Trophoblast cell (in vitro differentiated cells and primary cell): ENCODE data around the gene SCN1B.
"Not testable (repeated sequence)": the region's sequence is repeated elsewhere in the genome, so short reads cannot be mapped to it uniquely, and the experiment has no call there.

Experiments
- DNase-seq, 2 donors: peaks; one replicate each; pipeline ENCODE4 v3.0.0-alpha.2; 2016
- H2AFZ ChIP-seq: 2 replicates; pipeline ENCODE4 v1.6.1; 2013; ENCODE audit warnings: low read length, moderate library complexity, mild to moderate bottlenecking; ENCODE audit not compliant: insufficient read depth, poor library complexity
- H2AK5ac ChIP-seq: 2 replicates; pipeline ENCODE4 v1.6.1; 2013; ENCODE audit warnings: mild to moderate bottlenecking, low read length
- H2BK120ac ChIP-seq: 2 replicates; pipeline ENCODE4 v1.6.1; 2013; ENCODE audit warnings: low read length, mild to moderate bottlenecking, moderate library complexity; ENCODE audit not compliant: insufficient read depth, poor library complexity
- H2BK12ac ChIP-seq: 2 replicates; pipeline ENCODE4 v1.6.1; 2013; ENCODE audit warnings: mild to moderate bottlenecking, low read length, moderate library complexity
- H2BK5ac ChIP-seq: 2 replicates; pipeline ENCODE4 v1.6.1; 2013; ENCODE audit warnings: low read length, low read depth, moderate library complexity, mild to moderate bottlenecking; ENCODE audit not compliant: poor library complexity
- H3K14ac ChIP-seq: 2 replicates; pipeline ENCODE4 v1.6.1; 2013; ENCODE audit warnings: mild to moderate bottlenecking, low read length
- H3K18ac ChIP-seq: 2 replicates; pipeline ENCODE4 v1.6.1; 2013; ENCODE audit warnings: mild to moderate bottlenecking, low read length
- H3K23ac ChIP-seq: 2 replicates; pipeline ENCODE4 v1.6.1; 2013; ENCODE audit warnings: low read length
- H3K27ac ChIP-seq: 2 replicates; pipeline ENCODE4 v1.5.1; 2013; ENCODE audit warnings: low read depth, mild to moderate bottlenecking, inconsistent platforms, low read length, moderate library complexity
- H3K27me3 ChIP-seq: 2 replicates; pipeline ENCODE4 v1.6.1; 2013; ENCODE audit warnings: inconsistent platforms, mild to moderate bottlenecking, low read length, moderate library complexity; ENCODE audit not compliant: insufficient read depth
- H3K36me3 ChIP-seq, 2 experiments: 1 replicate in 1 of 2; 2 replicates in 1 of 2; pipeline ENCODE4 v1.6.1; 2013; ENCODE audit warnings: low read length in 2 of 2, mild to moderate bottlenecking in 2 of 2, moderate library complexity in 1 of 2; ENCODE audit not compliant: insufficient read depth in 2 of 2, control insufficient read depth in 1 of 2
- H3K4ac ChIP-seq: 2 replicates; pipeline ENCODE4 v1.6.1; 2013; ENCODE audit warnings: low read depth, mild to moderate bottlenecking, low read length, moderate library complexity
- H3K4me1 ChIP-seq, 2 experiments: 1 replicate in 1 of 2; 2 replicates in 1 of 2; pipeline ENCODE4 v1.6.1; 2013; ENCODE audit warnings: low read length in 2 of 2, mild to moderate bottlenecking in 2 of 2, moderate library complexity in 1 of 2; ENCODE audit not compliant: insufficient read depth in 2 of 2, control insufficient read depth in 1 of 2
- H3K4me2 ChIP-seq: 2 replicates; pipeline ENCODE4 v1.6.1; 2013; ENCODE audit warnings: inconsistent platforms, mild to moderate bottlenecking, low read length, moderate library complexity
- H3K4me3 ChIP-seq: 2 replicates; pipeline ENCODE4 v1.5.1; 2013; ENCODE audit warnings: mild to moderate bottlenecking, low read depth, low read length, inconsistent platforms
- H3K79me1 ChIP-seq: one replicate; pipeline ENCODE4 v1.6.1; 2013; ENCODE audit warnings: low read length
- H3K79me2 ChIP-seq: 2 replicates; pipeline ENCODE4 v1.6.1; 2013; ENCODE audit warnings: low read length, mild to moderate bottlenecking; ENCODE audit not compliant: control insufficient read depth, insufficient read depth, poor library complexity
- H3K9ac ChIP-seq: 2 replicates; pipeline ENCODE4 v1.6.1; 2013; ENCODE audit warnings: mild to moderate bottlenecking, low read length
- H3K9me3 ChIP-seq: 2 replicates; pipeline ENCODE4 v1.6.1; 2013; ENCODE audit warnings: low read depth, mild to moderate bottlenecking, control low read depth, inconsistent platforms, low read length; ENCODE audit not compliant: insufficient read depth
- H4K12ac ChIP-seq: 2 replicates; pipeline ENCODE4 v1.6.1; 2013; ENCODE audit warnings: low read depth, mild to moderate bottlenecking, low read length, moderate library complexity
- H4K8ac ChIP-seq: 2 replicates; pipeline ENCODE4 v1.6.1; 2013; ENCODE audit warnings: low read depth, mild to moderate bottlenecking, low read length, moderate library complexity
- H4K91ac ChIP-seq: one replicate; pipeline ENCODE4 v1.6.1; 2013; ENCODE audit warnings: low read depth, mild to moderate bottlenecking, low read length, moderate library complexity
- WGBS: extraction: QIAGEN DNeasy Blood & Tissue Kit; methylation state at CpG from one replicate; pipeline ENCODE4 v1.1.7; 2013; ENCODE audit warnings: missing lambda C conversion rate; ENCODE audit not compliant: insufficient read length, insufficient coverage; ENCODE audit errors: extremely low coverage; 5-methylcytosine and 5-hydroxymethylcytosine counted together

Gene SCN1B

DNA sequence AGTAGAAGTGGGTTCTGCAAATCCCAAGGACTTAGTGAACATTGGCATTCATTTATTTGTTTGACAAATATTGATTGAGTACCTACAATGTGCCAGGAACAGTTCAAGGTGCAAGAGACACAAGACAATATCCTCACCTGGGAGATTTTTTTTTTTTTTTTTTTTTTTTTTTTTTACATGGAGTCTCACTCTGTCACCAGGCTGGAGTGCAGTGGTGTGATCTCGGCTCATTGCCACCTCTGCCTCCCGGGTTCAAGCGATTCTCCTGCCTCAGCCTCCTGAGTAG lies 1.7 kb upstream of the SCN1B start:
- H4K91ac ChIP-seq, H3K9ac ChIP-seq, H4K12ac ChIP-seq, H3K4ac ChIP-seq, H3K79me2 ChIP-seq, H3K14ac ChIP-seq, H2BK12ac ChIP-seq, H4K8ac ChIP-seq, H2AFZ ChIP-seq, H3K27ac ChIP-seq, H3K18ac ChIP-seq, H2BK5ac ChIP-seq, H3K79me1 ChIP-seq, DNase-seq, H3K9me3 ChIP-seq, H3K4me2 ChIP-seq, H2AK5ac ChIP-seq, H3K23ac ChIP-seq, H2BK120ac ChIP-seq, H3K4me3 ChIP-seq: not testable (repeated sequence)
- Histone ChIP-seq H3K27me3 (peaks cover 20% of the 10 kb centered on the region), H3K4me1 (peaks cover 5 to 10% of the 10 kb centered on the region in 2 experiments), H3K36me3 (peaks cover 42 to 45% of the 10 kb centered on the region in 2 experiments)
- WGBS, result no CpG with 5 or more reads among the region's 3 CpGs

- not testable (repeated sequence) for H2BK12ac ChIP-seq, H3K4ac ChIP-seq, H4K91ac ChIP-seq, H3K9ac ChIP-seq, H4K12ac ChIP-seq, H3K4me3 ChIP-seq, H4K8ac ChIP-seq, H2AFZ ChIP-seq, H3K23ac ChIP-seq, H3K18ac ChIP-seq, H3K4me2 ChIP-seq, H2AK5ac ChIP-seq, H3K79me1 ChIP-seq, H2BK120ac ChIP-seq, H3K27ac ChIP-seq, DNase-seq, H3K14ac ChIP-seq, H2BK5ac ChIP-seq, H3K79me2 ChIP-seq, H3K9me3 ChIP-seq
- H3K36me3 ChIP-seq, result peaks cover 35 to 38% of the 10 kb centered on the region in 2 experiments
- H3K27me3 ChIP-seq, result peaks cover 20% of the 10 kb centered on the region
- no CpG with 5 or more reads among the region's 11 CpGs for WGBS
- peaks cover 5 to 10% of the 10 kb centered on the region in 2 experiments for H3K4me1 ChIP-seq
Measured at GRCh38 chr19:35029275-35029736, 964 bp upstream of the SCN1B start.

DNA sequence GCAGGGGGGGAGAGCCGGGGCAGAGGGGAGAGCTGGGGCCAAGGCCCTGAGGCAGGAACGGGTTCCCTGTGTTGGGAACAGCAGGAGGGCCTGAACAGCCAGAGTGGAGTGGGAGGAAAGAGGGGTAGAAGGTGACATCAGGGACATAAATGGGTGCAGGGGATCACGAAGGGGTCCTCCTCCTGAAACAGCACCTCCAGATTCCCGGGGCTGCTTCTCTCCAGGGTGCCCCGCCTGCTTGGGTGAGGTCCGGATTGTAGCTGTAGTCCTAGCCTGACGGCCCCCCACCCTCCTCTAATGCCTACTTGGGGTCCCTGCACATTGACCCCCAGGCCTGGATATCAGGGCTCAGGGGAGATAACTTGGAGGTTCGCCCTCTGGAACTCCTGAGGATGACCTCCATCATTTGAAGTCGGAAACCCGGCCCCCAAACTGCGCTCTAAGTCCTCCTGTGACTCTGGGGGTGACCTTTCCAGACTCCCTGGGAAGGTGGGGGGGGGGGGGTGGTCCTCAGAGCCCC lies 473 bp upstream of the SCN1B start:
- Histone ChIP-seq H2AK5ac (no peak overlapping the region), H3K27me3 (peaks cover 20% of the 10 kb centered on the region), H3K14ac (no peak overlapping the region), H2AFZ (peak overlapping the region; percentile 3), H4K91ac (no peak overlapping the region), H3K36me3 (peaks cover 30 to 33% of the 10 kb centered on the region in 2 experiments), H4K12ac (no peak overlapping the region), H3K79me1 (no peaks in the 10 kb centered on the region), H3K4me3 (no peak overlapping the region), H2BK12ac (no peak overlapping the region), H3K4me1 (peaks cover 5 to 10% of the 10 kb centered on the region in 2 experiments), H3K9ac (no peak overlapping the region), H2BK5ac (no peak overlapping the region), H3K4me2 (peak overlapping the region; percentile 83), H3K4ac (no peak overlapping the region), H4K8ac (no peak overlapping the region), H3K18ac (no peak overlapping the region), H3K9me3 (no peaks in the 10 kb centered on the region), H3K27ac (no peak overlapping the region), H2BK120ac (no peak overlapping the region), H3K23ac (no peak overlapping the region), H3K79me2 (no peaks in the 10 kb centered on the region)
- no CpG with 5 or more reads among the region's 11 CpGs for WGBS
- no peak for DNase-seq

- Histone ChIP-seq H3K23ac (no peak overlapping the region), H4K8ac (no peak overlapping the region), H3K18ac (no peak overlapping the region), H2AK5ac (no peak overlapping the region), H2AFZ (no peak overlapping the region), H3K4ac (no peak overlapping the region), H3K4me1 (peaks cover 5 to 10% of the 10 kb centered on the region in 2 experiments), H2BK120ac (no peak overlapping the region), H2BK5ac (no peak overlapping the region), H2BK12ac (no peak overlapping the region), H4K91ac (no peak overlapping the region), H3K27me3 (peaks cover 20% of the 10 kb centered on the region), H3K4me2 (peak overlapping the region; percentile 83), H3K27ac (no peak overlapping the region), H3K9ac (no peak overlapping the region), H4K12ac (no peak overlapping the region), H3K4me3 (no peak overlapping the region), H3K36me3 (peaks cover 19 to 20% of the 10 kb centered on the region in 2 experiments), H3K14ac (no peak overlapping the region), H3K9me3 (no peaks in the 10 kb centered on the region), H3K79me2 (no peaks in the 10 kb centered on the region), H3K79me1 (no peaks in the 10 kb centered on the region)
- no CpG with 5 or more reads among the region's 31 CpGs for WGBS
- DNase-seq, result peak in 1 of 2 donors; percentile 38
Measured at GRCh38 chr19:35031072-35031881, 1.0 kb downstream of the SCN1B start.
